Kidney (tissue), 14 donors: ENCODE results near the gene NAT8L. TPM values are rescaled to one million over a fixed set of nuclear protein-coding genes. Genes with fewer than 3 reads are reported as not detected.

Source experiments
- DNase-seq, 5 donors: peaks; one replicate each; pipeline ENCODE4 v3.0.0-alpha.2; 2013 to 2020
- FAIRE-seq: peaks from 2 replicates; lab custom pipeline; 2012; peaks lifted over from hg19 to GRCh38; lab: Jason Lieb, UNC
- H3K27ac ChIP-seq, 2 donors: one replicate each; pipeline ENCODE4 v1.7.0; 2013; ENCODE audit warnings: low read depth in 2 of 2, low read length in 2 of 2, inconsistent platforms in 1 of 2
- H3K27me3 ChIP-seq: one replicate; pipeline ENCODE4 v1.7.1; 2013; ENCODE audit warnings: low read length, inconsistent platforms; ENCODE audit not compliant: control insufficient read depth, insufficient read depth
- H3K36me3 ChIP-seq, 3 donors: one replicate each; pipeline versions ENCODE4 v1.7.0 to v1.7.1; 2013; ENCODE audit warnings: low read length in 3 of 3, control low read depth in 1 of 3, inconsistent platforms in 1 of 3; ENCODE audit not compliant: insufficient read depth in 3 of 3, control insufficient read depth in 2 of 3
- H3K4me1 ChIP-seq, 3 donors: one replicate each; pipeline versions ENCODE4 v1.7.0 to v1.7.1; 2013; ENCODE audit warnings: low read length in 3 of 3, inconsistent platforms in 1 of 3, low read depth in 1 of 3; ENCODE audit not compliant: control insufficient read depth in 2 of 3, insufficient read depth in 2 of 3
- H3K4me3 ChIP-seq, 3 donors: one replicate each; pipeline versions ENCODE4 v1.7.0 to v1.8.1; 2013; ENCODE audit warnings: low read length in 3 of 3, control low read depth in 1 of 3, inconsistent platforms in 1 of 3
- H3K9ac ChIP-seq, 3 donors: one replicate each; pipeline versions ENCODE4 v1.7.0 to v1.7.1; 2013; ENCODE audit warnings: low read length in 3 of 3, control low read depth in 1 of 3, inconsistent platforms in 1 of 3
- H3K9me3 ChIP-seq, 3 donors: one replicate each; pipeline versions ENCODE4 v1.7.0 to v1.7.1; 2013; ENCODE audit warnings: low read length in 3 of 3, control low read depth in 1 of 3, inconsistent platforms in 1 of 3; ENCODE audit not compliant: control insufficient read depth in 2 of 3, insufficient read depth in 1 of 3
- intact Hi-C: fragments of 100-400 bp; cut with DNase I; formaldehyde crosslinking; loops from one replicate; pipeline ENCODE4 v1.11.1; 2022
- polyA plus RNA-seq: library from polyadenylated mRNA; stranded (reverse); fragments of 350-450 nt; fragmentation: Illumina TruSeq; extraction: RNeasy Lipid Tissue Mini Kit (QIAGEN cat#74804); gene quantifications from one replicate; pipeline ENCODE4 v1.2.3, GENCODE V29; 2014; ENCODE audit warnings: low read depth, low replicate concordance; ENCODE audit not compliant: insufficient read depth
- total RNA-seq: library from RNA; stranded (reverse); fragmentation: NEBNext Ultra II Directional; extraction: Animal tissue kit (Norgen Biotek cat#: 25700); gene quantifications from one replicate; pipeline ENCODE4 v1.2.1, GENCODE V29; 2021
- TF ChIP-seq, protein P1 (sequence below): IDR thresholded peaks from 3 replicates; pipeline ENCODE4 v1.5.1; 2012; ENCODE audit warnings: mild to moderate bottlenecking, moderate library complexity, borderline replicate concordance; ENCODE audit not compliant: insufficient read depth; ENCODE audit errors: extremely low read depth
- donor health status: control.
- donor health status: control.
- donor health status: control.
- donor health status: control.
- donor health status: control.
- donor health status: DM: yes; HTN: yes; CAD: no.
- donor health status: Normal renal cell carcinoma (clear cell type).

Gene NAT8L
- total and polyA plus RNA-seq, 2 donors from 2014 or later, result 2.7 to 12.5 TPM

DNA sequence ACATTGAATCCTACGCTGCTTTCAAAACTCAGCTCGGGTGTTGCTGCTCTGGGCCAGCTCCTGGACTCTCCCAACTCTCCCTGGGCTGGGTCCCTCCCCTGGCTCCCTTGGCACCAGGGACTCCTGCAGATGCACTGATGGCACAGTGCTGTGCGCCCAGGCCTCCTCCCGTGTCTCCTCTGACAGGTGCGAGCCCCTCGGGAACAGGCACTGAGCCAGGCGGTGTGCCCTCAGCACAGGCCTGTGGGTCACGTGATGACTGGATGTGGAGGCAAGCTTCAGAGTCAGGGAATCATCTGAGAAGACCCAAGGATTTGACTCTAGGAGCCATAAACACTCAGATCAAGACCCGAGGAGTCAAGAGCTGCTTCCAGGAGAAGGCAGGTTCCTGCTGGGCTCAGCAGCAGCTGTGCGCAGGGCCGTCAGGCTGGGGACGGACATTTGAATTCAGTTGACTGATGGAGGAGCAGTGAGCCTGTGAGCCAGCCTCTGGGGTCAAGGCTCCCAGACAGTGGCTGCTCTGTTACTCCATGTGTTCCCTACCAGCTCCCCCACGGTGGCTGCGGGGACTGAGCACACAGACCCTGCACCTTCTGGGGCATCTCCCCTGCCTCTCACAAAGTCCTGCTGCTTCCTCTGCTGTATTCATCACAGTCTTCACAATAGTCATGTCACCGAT is 33.0 kb downstream of the NAT8L start:
- Histone ChIP-seq H3K36me3 (no peaks in the 10 kb centered on the region), H3K4me1 (no peaks in the 10 kb centered on the region), H3K27ac (no peak overlapping the region), H3K9me3 (peaks cover 0 to 5% (median 0%) of the 10 kb centered on the region in 3 donors), H3K9ac (no peak overlapping the region), H3K4me3 (no peak overlapping the region), H3K27me3 (no peaks in the 10 kb centered on the region)
- DNase-seq, result peak in 1 of 5 donors; percentile 8
- TF ChIP-seq, protein P1, sequence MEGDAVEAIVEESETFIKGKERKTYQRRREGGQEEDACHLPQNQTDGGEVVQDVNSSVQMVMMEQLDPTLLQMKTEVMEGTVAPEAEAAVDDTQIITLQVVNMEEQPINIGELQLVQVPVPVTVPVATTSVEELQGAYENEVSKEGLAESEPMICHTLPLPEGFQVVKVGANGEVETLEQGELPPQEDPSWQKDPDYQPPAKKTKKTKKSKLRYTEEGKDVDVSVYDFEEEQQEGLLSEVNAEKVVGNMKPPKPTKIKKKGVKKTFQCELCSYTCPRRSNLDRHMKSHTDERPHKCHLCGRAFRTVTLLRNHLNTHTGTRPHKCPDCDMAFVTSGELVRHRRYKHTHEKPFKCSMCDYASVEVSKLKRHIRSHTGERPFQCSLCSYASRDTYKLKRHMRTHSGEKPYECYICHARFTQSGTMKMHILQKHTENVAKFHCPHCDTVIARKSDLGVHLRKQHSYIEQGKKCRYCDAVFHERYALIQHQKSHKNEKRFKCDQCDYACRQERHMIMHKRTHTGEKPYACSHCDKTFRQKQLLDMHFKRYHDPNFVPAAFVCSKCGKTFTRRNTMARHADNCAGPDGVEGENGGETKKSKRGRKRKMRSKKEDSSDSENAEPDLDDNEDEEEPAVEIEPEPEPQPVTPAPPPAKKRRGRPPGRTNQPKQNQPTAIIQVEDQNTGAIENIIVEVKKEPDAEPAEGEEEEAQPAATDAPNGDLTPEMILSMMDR, result no peak
- FAIRE-seq, result no peak
- intact Hi-C loops, result no loop called here

DNA sequence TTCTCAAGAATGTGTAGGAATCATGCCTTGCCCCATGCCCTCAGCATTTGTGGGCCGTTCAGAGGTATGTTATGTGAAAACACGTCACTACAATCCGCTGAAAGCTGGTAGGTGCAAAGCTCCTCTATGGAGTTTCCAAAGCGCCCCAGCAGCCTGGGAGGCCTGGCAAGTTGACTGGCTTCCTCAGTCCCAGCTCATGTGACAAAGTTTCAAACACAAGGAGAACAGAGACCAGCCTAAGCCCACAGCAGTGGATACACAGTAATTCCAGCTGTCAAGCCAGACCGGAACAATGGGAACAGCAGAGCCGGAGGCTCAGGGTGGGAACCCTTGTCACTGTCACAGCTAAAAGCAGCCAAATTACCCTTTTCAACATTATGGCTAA is 33.5 kb downstream of the NAT8L start:
- Histone ChIP-seq H3K4me1 (no peaks in the 10 kb centered on the region), H3K9ac (no peak overlapping the region), H3K27ac (no peak overlapping the region), H3K27me3 (no peaks in the 10 kb centered on the region), H3K9me3 (peaks cover 0 to 5% (median 0%) of the 10 kb centered on the region in 3 donors), H3K4me3 (no peak overlapping the region), H3K36me3 (no peaks in the 10 kb centered on the region)
- TF ChIP-seq, protein P1, result no peak
- no peak for FAIRE-seq
- DNase-seq, result peak in 1 of 5 donors; percentile 3
- intact Hi-C loops, result no loop called here

DNA sequence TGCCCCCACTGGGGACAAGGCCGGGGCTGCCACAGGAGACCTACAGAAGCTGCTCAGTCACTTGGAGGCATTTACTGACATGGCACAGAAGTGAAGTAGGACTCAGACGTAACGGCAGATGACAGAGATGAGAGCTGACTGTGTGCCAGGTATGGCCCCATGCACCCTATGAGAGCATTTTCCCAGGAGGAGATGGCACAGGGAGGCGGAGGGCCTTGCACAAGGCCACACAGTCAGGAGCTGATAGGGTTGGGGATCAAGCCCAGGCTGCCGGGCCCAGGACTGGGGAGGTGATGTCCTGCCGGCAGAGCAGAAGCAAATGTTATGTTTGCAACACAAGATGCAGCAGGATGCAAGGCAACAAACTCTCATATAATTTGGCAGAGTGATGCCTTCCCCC is 34.1 kb downstream of the NAT8L start:
- Histone ChIP-seq H3K27ac (no peak overlapping the region), H3K4me3 (no peak overlapping the region), H3K9me3 (peaks cover 0 to 5% (median 0%) of the 10 kb centered on the region in 3 donors), H3K4me1 (no peaks in the 10 kb centered on the region), H3K9ac (no peak overlapping the region), H3K36me3 (no peaks in the 10 kb centered on the region), H3K27me3 (no peaks in the 10 kb centered on the region)
- intact Hi-C loops, result no loop called here
- DNase-seq, result no peak
- TF ChIP-seq, protein P1, result no peak
- no peak for FAIRE-seq
